Measurements from ENCODE around the gene NAGPA. TPM values are rescaled to one million over a fixed set of nuclear protein-coding genes. Genes with fewer than 3 reads are reported as not detected.

Gene NAGPA
- total RNA-seq, 1 experiment from 2014 or later = 12.5 TPM

- TF ChIP-seq ZSCAN18 (CRISPR knock-in tag; IDR thresholded peaks at IDR 0.05) (no peak), FOXK1 (CRISPR knock-in tag; IDR thresholded peaks at IDR 0.05) (no peak)
Measured at GRCh38 chr16:5012887-5013286, 20.8 kb downstream of the NAGPA start (continued).

GRCh38 chr16:5011637-5012036 lies 22.1 kb downstream of the NAGPA start:
- DNase-seq (ENCODE audit: low spot score) (no peak), ATAC-seq (no peak)
- ChIA-PET CTCF (interaction anchor here (1.0 to 2.3 kb wide), 3 partner anchors 13 to 73 kb away, joined by 3 to 20 read pairs (median 3); no protein-coding TSS in a partner anchor), POLR2A (interaction anchor here (2.5 kb wide), 1 partner anchor 9 kb away, joined by 5 read pairs; no protein-coding TSS in a partner anchor)
- H3K9me3 Mint-ChIP-seq = peaks cover 3% of the 10 kb centered on the region; the same call in 1 of the 2 replicates
- no peaks in the 10 kb centered on the region; the same call in 1 of the 2 replicates for H3K27me3 Mint-ChIP-seq (ENCODE audit: low read depth)
- H3K36me3 Mint-ChIP-seq = no peaks in the 10 kb centered on the region
- H3K27ac Mint-ChIP-seq = no peak overlapping the region
- H3K4me1 Mint-ChIP-seq = no peaks in the 10 kb centered on the region
- H3K4me3 Mint-ChIP-seq = no peak overlapping the region
- TF ChIP-seq E2F4 (CRISPR knock-in tag; IDR thresholded peaks at IDR 0.05; ENCODE audit: borderline replicate concordance, low read depth) (no peak), OVOL2 (CRISPR knock-in tag; IDR thresholded peaks at IDR 0.05; ENCODE audit: borderline replicate concordance) (no peak), TP53 (CRISPR knock-in tag; IDR thresholded peaks at IDR 0.05) (no peak), ZNF396 (CRISPR knock-in tag; IDR thresholded peaks at IDR 0.05; ENCODE audit: borderline replicate concordance) (no peak), ERG (CRISPR knock-in tag; IDR thresholded peaks at IDR 0.05) (no peak), ZNF671 (CRISPR knock-in tag; IDR thresholded peaks at IDR 0.05) (no peak), ZNF425 (CRISPR knock-in tag; conservative IDR thresholded peaks at IDR 0.05) (no peak), ZNF121 (CRISPR knock-in tag; IDR thresholded peaks at IDR 0.05) (no peak), PRRX2 (CRISPR knock-in tag; IDR thresholded peaks at IDR 0.05) (no peak)

- H3K9me3 Mint-ChIP-seq = peaks cover 3% of the 10 kb centered on the region; the same call in 1 of the 2 replicates
- DNase-seq (ENCODE audit: low spot score) = peak; percentile 36
- peak; percentile 84 for ATAC-seq
- H3K4me1 Mint-ChIP-seq = no peaks in the 10 kb centered on the region
- CTCF ChIA-PET = interaction anchor here (1.0 to 2.3 kb wide), 4 partner anchors 14 to 74 kb away, joined by 3 to 20 read pairs (median 3); no protein-coding TSS in a partner anchor
- H3K27me3 Mint-ChIP-seq (ENCODE audit: low read depth) = no peaks in the 10 kb centered on the region; the same call in 1 of the 2 replicates
- no peak overlapping the region for H3K4me3 Mint-ChIP-seq
- no peaks in the 10 kb centered on the region for H3K36me3 Mint-ChIP-seq
- POLR2A ChIA-PET = interaction anchor here (2.5 kb wide), 1 partner anchor 10 kb away, joined by 5 read pairs; no protein-coding TSS in a partner anchor
- H3K27ac Mint-ChIP-seq = no peak overlapping the region
- TF ChIP-seq RELA (CRISPR knock-in tag; IDR thresholded peaks at IDR 0.05; ENCODE audit: borderline replicate concordance) (no peak), ATF3 (CRISPR knock-in tag; conservative IDR thresholded peaks at IDR 0.05) (no peak), E2F4 (CRISPR knock-in tag; IDR thresholded peaks at IDR 0.05; ENCODE audit: borderline replicate concordance, low read depth) (no peak), NR2C2 (CRISPR knock-in tag; IDR thresholded peaks at IDR 0.05) (no peak), NR1H2 (CRISPR knock-in tag; IDR thresholded peaks at IDR 0.05) (no peak), ZNF396 (CRISPR knock-in tag; IDR thresholded peaks at IDR 0.05; ENCODE audit: borderline replicate concordance) (no peak), SMAD3 (CRISPR knock-in tag; IDR thresholded peaks at IDR 0.05; ENCODE audit: borderline replicate concordance) (no peak), MXD4 (CRISPR knock-in tag; IDR thresholded peaks at IDR 0.05; ENCODE audit: borderline replicate concordance) (no peak), USF2 (CRISPR knock-in tag; IDR thresholded peaks at IDR 0.05) (peak; percentile 74), AFF4 (CRISPR knock-in tag; IDR thresholded peaks at IDR 0.05; ENCODE audit: borderline replicate concordance) (no peak)
Measured at GRCh38 chr16:5010576-5011329, 23.0 kb downstream of the NAGPA start.

Measured in WTC11 (cell line).